K562 (cell line): ENCODE results near the gene MSH3. TPM values are rescaled to one million over a fixed set of nuclear protein-coding genes. Genes with fewer than 3 reads are reported as not detected.

Experiments used
- ATAC-seq: fragments of 200-7000 bp; cut with Tn5 transposase; 3 replicates; pipeline ENCODE4 v1.9.1; 2020; ENCODE audit warnings: moderate library complexity
- BruUV-seq: library from RNA; stranded (reverse); fragments of 400-500 nt; replicated peaks from 2 replicates; lab custom pipeline; 2021; lab: Mats Ljungman, UMichigan
- CTCF ChIA-PET: fragments of 300-600 bp; formaldehyde crosslinking; extraction: SDS; loops from one replicate; lab custom pipeline; 2021; ENCODE audit warnings: low intra/inter-chr PET ratio; lab: Yijun Ruan, JAX
- POLR2A ChIA-PET: fragments of 300-600, 350-650 bp; sonication (Branson Sonifier 250); formaldehyde crosslinking; extraction: SDS; loops from one replicate; lab custom pipeline; 2021; ENCODE audit warnings: antibody characterized with exemption, inconsistent platforms; lab: Yijun Ruan, JAX
- DNase-seq, 4 experiments: peaks; one replicate each; pipeline versions ENCODE4 v3.0.0 to v3.0.0-alpha.2; 2011 to 2018; ENCODE audit warnings: low spot score in 3 of 4, mixed read lengths in 3 of 4; ENCODE audit errors: extremely low read depth in 1 of 4
- FAIRE-seq: peaks from 2 replicates; lab custom pipeline; 2011; peaks lifted over from hg19 to GRCh38; lab: Jason Lieb, UNC
- H2AFZ ChIP-seq: 2 replicates; pipeline ENCODE4 v1.6.0; 2011; ENCODE audit warnings: low read depth, low read length, control low read depth, inconsistent platforms
- H3K27ac ChIP-seq: fragments of 200-600 bp; 3 replicates; pipeline ENCODE4 v1.8.0; 2011; ENCODE audit warnings: low read depth, mild to moderate bottlenecking, control low read depth, inconsistent platforms, low read length, moderate library complexity, mixed read lengths; ENCODE audit errors: extremely low read depth
- H3K27me3 ChIP-seq, 2 experiments: fragments of 300-600 bp in 1 of 2; 2 replicates in 1 of 2; 3 replicates in 1 of 2; pipeline versions ENCODE4 v1.6.0 to v1.8.0; 2011; ENCODE audit warnings: inconsistent platforms in 2 of 2, low read length in 2 of 2, mild to moderate bottlenecking in 1 of 2, mixed read lengths in 1 of 2, moderate library complexity in 1 of 2; ENCODE audit not compliant: control insufficient read depth in 2 of 2, insufficient read depth in 2 of 2
- H3K36me3 ChIP-seq: fragments of 300-600 bp; 3 replicates; pipeline ENCODE4 v1.8.0; 2011; ENCODE audit warnings: mild to moderate bottlenecking, low read length, inconsistent platforms; ENCODE audit not compliant: control insufficient read depth, insufficient read depth
- H3K4me1 ChIP-seq, 2 experiments: fragments of 200-600 bp in 1 of 2; replicated peaks in 1 of 2; 2 replicates in 1 of 2; 3 replicates in 1 of 2; pipeline versions ENCODE4 v1.5.1 to v1.8.0; 2011; ENCODE audit warnings: inconsistent platforms in 2 of 2, low read length in 2 of 2, mild to moderate bottlenecking in 1 of 2, mixed read lengths in 1 of 2, moderate library complexity in 1 of 2; ENCODE audit not compliant: control insufficient read depth in 2 of 2, insufficient read depth in 2 of 2
- H3K4me2 ChIP-seq: 2 replicates; pipeline ENCODE4 v1.6.1; 2011; ENCODE audit warnings: low read length, control low read depth, inconsistent platforms, mixed read lengths; ENCODE audit not compliant: insufficient read depth
- H3K4me3 ChIP-seq: fragments of 200-600 bp; sonication (generic), shearing (Covaris generic); 2 replicates; pipeline ENCODE4 v1.5.1; 2016; ENCODE audit warnings: control low read depth, inconsistent platforms
- H3K79me2 ChIP-seq: fragments of 200-600 bp; 3 replicates; pipeline ENCODE4 v1.8.0; 2011; ENCODE audit warnings: low read length, inconsistent platforms; ENCODE audit not compliant: control insufficient read depth, insufficient read depth
- H3K9ac ChIP-seq, 2 experiments: 2 replicates each; pipeline versions ENCODE4 v1.6.0 to v1.6.1; 2011; ENCODE audit warnings: low read depth in 2 of 2, low read length in 2 of 2, control low read depth in 1 of 2, inconsistent platforms in 1 of 2, mild to moderate bottlenecking in 1 of 2, mixed read lengths in 1 of 2; ENCODE audit not compliant: insufficient read depth in 1 of 2
- H3K9me1 ChIP-seq: one replicate; pipeline ENCODE4 v1.6.0; 2011; ENCODE audit warnings: inconsistent platforms, mild to moderate bottlenecking, low read length, moderate library complexity; ENCODE audit not compliant: control insufficient read depth, insufficient read depth
- H3K9me3 ChIP-seq: replicated peaks from 2 replicates; pipeline ENCODE4 v1.5.1; 2011; ENCODE audit warnings: low read depth, low read length, inconsistent platforms; ENCODE audit not compliant: control insufficient read depth, insufficient read depth
- H4K20me1 ChIP-seq: replicated peaks from 2 replicates; pipeline ENCODE4 v1.6.1; 2011; ENCODE audit warnings: low read length, inconsistent platforms, mixed read lengths; ENCODE audit not compliant: control insufficient read depth, insufficient read depth
- ATF3 ChIP-seq, 2 experiments: fragments of 450-650 bp in 1 of 2; sonication (generic) in 1 of 2; formaldehyde crosslinking in 1 of 2; IDR thresholded peaks in 1 of 2; conservative IDR thresholded peaks in 1 of 2; 2 replicates each; pipeline versions ENCODE4 v1.6.1 to v1.8.1; 2016 to 2023; ENCODE audit warnings: mild to moderate bottlenecking in 2 of 2, moderate library complexity in 2 of 2, inconsistent platforms in 1 of 2, missing genetic modification reagents in 1 of 2
- CC2D1A ChIP-seq: fragments of 450-650 bp; IDR thresholded peaks from 2 replicates; pipeline ENCODE4 v1.6.1; 2017; ENCODE audit warnings: mild to moderate bottlenecking
- CEBPB ChIP-seq: fragments of 450-650 bp; IDR thresholded peaks from 2 replicates; pipeline ENCODE4 v1.6.1; 2016; ENCODE audit warnings: missing genetic modification characterization, missing compliant biosample characterization
- CEBPG ChIP-seq, 3 experiments: fragments of 200-800 bp in 1 of 3; sonication (Bioruptor generic) in 1 of 3; sonication (generic) in 1 of 3; formaldehyde crosslinking in 1 of 3; IDR thresholded peaks in 2 of 3; conservative IDR thresholded peaks in 1 of 3; 2 replicates each; pipeline versions ENCODE4 v1.6.1 to v1.8.0; 2016 to 2022; ENCODE audit warnings: missing compliant biosample characterization in 2 of 3, missing genetic modification characterization in 2 of 3, mild to moderate bottlenecking in 1 of 3, missing genetic modification reagents in 1 of 3
- FOS ChIP-seq: IDR thresholded peaks from 3 replicates; pipeline ENCODE4 v1.6.1; 2011; ENCODE audit not compliant: insufficient read length; ENCODE audit errors: extremely low read depth
- ILF3 ChIP-seq: fragments of 450-650 bp; IDR thresholded peaks from 2 replicates; pipeline ENCODE4 v1.6.1; 2018; ENCODE audit warnings: antibody characterized with exemption, mild to moderate bottlenecking, moderate library complexity, borderline replicate concordance
- MTF1 ChIP-seq: fragments of 250-450 bp; sonication (Bioruptor Pico); IDR thresholded peaks from 2 replicates; pipeline ENCODE4 v1.9.0; 2021; ENCODE audit warnings: moderate library complexity, mild to moderate bottlenecking, inconsistent platforms, borderline replicate concordance
- NR3C1 ChIP-seq: sonication (generic); formaldehyde crosslinking; IDR thresholded peaks from 2 replicates; pipeline ENCODE4 v1.8.1; 2022; ENCODE audit warnings: missing genetic modification reagents
- ZNF609 ChIP-seq: sonication (generic); formaldehyde crosslinking; IDR thresholded peaks from 2 replicates; pipeline ENCODE4 v1.8.1; 2023; ENCODE audit warnings: missing genetic modification reagents, mild to moderate bottlenecking, borderline replicate concordance
- WGBS: fragments of 100-300 bp; shearing (Covaris generic); methylation state at CpG from one replicate; pipeline ENCODE4 v1.1.6; 2016; ENCODE audit warnings: low coverage, mixed read lengths; ENCODE audit not compliant: insufficient coverage; ENCODE audit errors: missing lambda C conversion rate; 5-methylcytosine and 5-hydroxymethylcytosine counted together
- in situ Hi-C: fragments of 300-500 bp; cut with MboI; formaldehyde crosslinking; loops from 4 replicates; pipeline ENCODE4 v1.15.0; 2018; ENCODE audit warnings: inconsistent platforms, mixed read lengths
- intact Hi-C: fragments of 100-400 bp; cut with micrococcal nuclease; formaldehyde crosslinking; loops from 2 replicates; pipeline ENCODE4 v1.14.2; 2022
- polyA plus RNA-seq, 8 experiments: library from polyadenylated mRNA; depleted of rRNA in 4 of 8; stranded (reverse) in 5 of 8; unstranded in 3 of 8; fragments of >200 nt; fragmentation: Nextera tagmentation in 2 of 8; fragmentation: Illumina TruSeq in 1 of 8; extraction: Ambion mirVana in 2 of 8; extraction: Trizol in 1 of 8; gene quantifications; 2 replicates each; pipeline versions ENCODE4 v1.2.1 to v1.2.3, GENCODE V29; 2011 to 2014; ENCODE audit warnings: inconsistent platforms in 1 of 8, missing spikeins in 1 of 8
- total RNA-seq, 7 experiments: library from RNA; depleted of rRNA in 6 of 7; stranded (reverse); fragments of >200 nt in 6 of 7; fragmentation: Illumina TruSeq in 2 of 7; extraction: Trizol in 2 of 7; gene quantifications; 2 replicates each; pipeline versions ENCODE4 v1.2.1 to v1.2.3, GENCODE V29; 2011 to 2021; ENCODE audit warnings: low replicate concordance in 1 of 7

MSH3 gene
- total and polyA plus RNA-seq, 9 of the 15 experiments (the other 6 are each of a cell fraction or from before 2014, with no cell fraction given): 3.9 to 17.2 (median 13.2) TPM

- Histone ChIP-seq H3K4me3 (no peak overlapping the region), H4K20me1 (no peaks in the 10 kb centered on the region), H3K9ac (no peak overlapping the region), H2AFZ (no peak overlapping the region), H3K36me3 (peaks cover 13% of the 10 kb centered on the region), H3K9me1 (no peaks in the 10 kb centered on the region), H3K4me1 (peaks cover 0 to 12% of the 10 kb centered on the region in 2 experiments; a peak in 3 of 5 replicates), H3K79me2 (no peaks in the 10 kb centered on the region), H3K27me3 (no peaks in the 10 kb centered on the region), H3K4me2 (no peak overlapping the region), H3K27ac (no peak overlapping the region), H3K9me3 (no peaks in the 10 kb centered on the region)
- TF ChIP-seq CC2D1A (no peak), ATF3 (IDR thresholded peaks at IDR 0.05) (peak; percentile 26; the same call in 1 of the 2 replicates), ATF3 (CRISPR knock-in tag; conservative IDR thresholded peaks at IDR 0.05) (no peak), NR3C1 (CRISPR knock-in tag) (no peak), FOS (no peak), MTF1 (CRISPR knock-in tag) (no peak), CEBPG (CRISPR knock-in tag; IDR thresholded peaks at IDR 0.05) (no peak), CEBPG (tag; conservative IDR thresholded peaks at IDR 0.05 in 1 of 2, IDR thresholded peaks at IDR 0.05 in 1 of 2) (peak; percentile 63 to 71), ILF3 (no peak), ZNF609 (CRISPR knock-in tag) (no peak), CEBPB (tag) (peak; percentile 41)
- WGBS: 68% methylated on average over 3 of the region's 3 CpGs
- in situ Hi-C loops (no loop called here), intact Hi-C loops (no loop called here)
- BruUV-seq: no TSS peak
- DNase-seq: no peak
- ChIA-PET CTCF (no interaction called here), POLR2A (no interaction called here)
- no peak for FAIRE-seq
- no peak for ATAC-seq
Observed at GRCh38 chr5:80763211-80763610, 108.8 kb downstream of the MSH3 start.
